NCI-H748 treated with DMSO at 0.1 percent for 48 hours (cell line): Measurements from ENCODE around the gene AMOTL1.
"Not testable (repeated sequence)": the region's sequence is repeated elsewhere in the genome, so short reads cannot be mapped to it uniquely, and the experiment has no call there.

Source experiments
- DNase-seq: peaks from one replicate; lab custom pipeline; 2025; lab: John Stamatoyannopoulos, UW

AMOTL1 gene

GRCh38 chr11:94877443-94878200 is 109.5 kb downstream of the AMOTL1 start:
- DNase-seq: no peak

GRCh38 chr11:94879006-94879405 is 110.8 kb downstream of the AMOTL1 start:
- no peak for DNase-seq

GRCh38 chr11:94880216-94880615 is 112.1 kb downstream of the AMOTL1 start:
- DNase-seq: no peak

GRCh38 chr11:94882931-94883330 is 114.8 kb downstream of the AMOTL1 start:
- DNase-seq: no peak

- no peak for DNase-seq
Measured at GRCh38 chr11:94883878-94884277, 115.7 kb downstream of the AMOTL1 start.

GRCh38 chr11:94884376-94884775 is 116.2 kb downstream of the AMOTL1 start:
- DNase-seq: no peak

- DNase-seq: no peak
Measured at GRCh38 chr11:94885133-94885532, 117.0 kb downstream of the AMOTL1 start.

GRCh38 chr11:94885581-94885980 is 117.4 kb downstream of the AMOTL1 start:
- no peak for DNase-seq

GRCh38 chr11:94888204-94888603 is 120.0 kb downstream of the AMOTL1 start:
- no peak for DNase-seq

GRCh38 chr11:94895451-94895850 is 127.3 kb downstream of the AMOTL1 start:
- DNase-seq: no peak

GRCh38 chr11:94895971-94896370 is 127.8 kb downstream of the AMOTL1 start:
- DNase-seq: no peak

GRCh38 chr11:94897330-94897768 is 129.2 kb downstream of the AMOTL1 start:
- DNase-seq: no peak

GRCh38 chr11:94907226-94907625 is 139.1 kb downstream of the AMOTL1 start:
- DNase-seq: no peak

GRCh38 chr11:94909371-94909820 is 141.2 kb downstream of the AMOTL1 start:
- no peak for DNase-seq

GRCh38 chr11:94910270-94910669 is 142.1 kb downstream of the AMOTL1 start:
- DNase-seq: no peak

- DNase-seq: no peak
Measured at GRCh38 chr11:94910779-94911178, 142.6 kb downstream of the AMOTL1 start.

GRCh38 chr11:94912806-94913205 is 144.7 kb downstream of the AMOTL1 start:
- DNase-seq: no peak

GRCh38 chr11:94913718-94914394 is 145.7 kb downstream of the AMOTL1 start:
- not testable (repeated sequence) for DNase-seq

GRCh38 chr11:94920311-94920710 is 152.2 kb downstream of the AMOTL1 start:
- DNase-seq: no peak

- no peak for DNase-seq
Measured at GRCh38 chr11:94922321-94923003, 154.3 kb downstream of the AMOTL1 start.

- DNase-seq: no peak
Measured at GRCh38 chr11:94923004-94923334, 154.8 kb downstream of the AMOTL1 start.

- DNase-seq: no peak
Measured at GRCh38 chr11:94924171-94924572, 156.0 kb downstream of the AMOTL1 start.

- no peak for DNase-seq
Measured at GRCh38 chr11:94924612-94925011, 156.5 kb downstream of the AMOTL1 start.
